Activated naive CD4-positive, alpha-beta T cell treated with anti-CD3 and anti-CD28 coated beads, Interleukin-2, amount 10 ng/mL, durations not matched to agents 7 days and 5 days (primary cell): Measurements from ENCODE around the gene DPYSL5.
"Not testable (repeated sequence)": the region's sequence is repeated elsewhere in the genome, so short reads cannot be mapped to it uniquely, and the experiment has no call there.

Experiments
- CTCF ChIA-PET: fragments of 350-600 bp; sonication (Branson Sonifier 250); formaldehyde crosslinking; loops from one replicate; lab custom pipeline; 2021; ENCODE audit warnings: antibody characterized with exemption; lab: Charles Lee
- DNase-seq: peaks from one replicate; pipeline ENCODE4 v3.0.0-alpha.2; 2020
- H3K27ac Mint-ChIP-seq: one replicate; pipeline ENCODE4 v1.8.0; 2021; ENCODE audit warnings: mild to moderate bottlenecking, moderate library complexity, mixed read lengths
- H3K27me3 Mint-ChIP-seq: one replicate; pipeline ENCODE4 v1.8.0; 2021; ENCODE audit warnings: mild to moderate bottlenecking, mixed read lengths
- H3K36me3 Mint-ChIP-seq: one replicate; pipeline ENCODE4 v1.8.0; 2021; ENCODE audit warnings: mixed read lengths
- H3K4me1 Mint-ChIP-seq: one replicate; pipeline ENCODE4 v1.8.0; 2021; ENCODE audit warnings: mixed read lengths
- H3K4me3 Mint-ChIP-seq: one replicate; pipeline ENCODE4 v1.8.0; 2021; ENCODE audit warnings: mild to moderate bottlenecking, moderate library complexity, mixed read lengths
- H3K9me3 Mint-ChIP-seq: one replicate; pipeline ENCODE4 v1.8.0; 2021; ENCODE audit warnings: mixed read lengths

Gene DPYSL5

GRCh38 chr2:26874514-26874913, 26.6 kb downstream of the DPYSL5 start:
- Mint-ChIP-seq H3K9me3 (no peaks in the 10 kb centered on the region), H3K27me3 (peaks cover 19% of the 10 kb centered on the region), H3K27ac (no peak overlapping the region), H3K4me1 (no peaks in the 10 kb centered on the region), H3K36me3 (no peaks in the 10 kb centered on the region), H3K4me3 (no peak overlapping the region)
- CTCF ChIA-PET: interaction anchor here (1.0 kb wide), 1 partner anchor 29 kb away, joined by 3 read pairs; no protein-coding TSS in a partner anchor
- DNase-seq: no peak

GRCh38 chr2:26875065-26875634, 27.2 kb downstream of the DPYSL5 start:
- Mint-ChIP-seq H3K4me1 (no peaks in the 10 kb centered on the region), H3K36me3 (no peaks in the 10 kb centered on the region), H3K27ac (no peak overlapping the region), H3K27me3 (peaks cover 21% of the 10 kb centered on the region), H3K9me3 (no peaks in the 10 kb centered on the region), H3K4me3 (no peak overlapping the region)
- no peak for DNase-seq
- CTCF ChIA-PET: interaction anchor here (1.0 kb wide), 1 partner anchor 29 kb away, joined by 3 read pairs; no protein-coding TSS in a partner anchor

- Mint-ChIP-seq H3K9me3 (no peaks in the 10 kb centered on the region), H3K36me3 (no peaks in the 10 kb centered on the region), H3K27ac (no peak overlapping the region), H3K4me1 (no peaks in the 10 kb centered on the region), H3K27me3 (peaks cover 27% of the 10 kb centered on the region), H3K4me3 (no peak overlapping the region)
- DNase-seq: no peak
- CTCF ChIA-PET: no interaction called here
Measured at GRCh38 chr2:26875808-26876207, 27.9 kb downstream of the DPYSL5 start.

GRCh38 chr2:26876260-26876659, 28.3 kb downstream of the DPYSL5 start:
- H3K36me3 Mint-ChIP-seq: no peaks in the 10 kb centered on the region
- H3K4me3 Mint-ChIP-seq: no peak overlapping the region
- no peaks in the 10 kb centered on the region for H3K9me3 Mint-ChIP-seq
- CTCF ChIA-PET: no interaction called here
- no peak overlapping the region for H3K27ac Mint-ChIP-seq
- H3K27me3 Mint-ChIP-seq: peaks cover 30% of the 10 kb centered on the region
- no peaks in the 10 kb centered on the region for H3K4me1 Mint-ChIP-seq
- no peak for DNase-seq

- H3K4me3 Mint-ChIP-seq: no peak overlapping the region
- H3K36me3 Mint-ChIP-seq: no peaks in the 10 kb centered on the region
- CTCF ChIA-PET: no interaction called here
Measured at GRCh38 chr2:26877276-26877675, 29.3 kb downstream of the DPYSL5 start.

GRCh38 chr2:26880161-26880560, 32.2 kb downstream of the DPYSL5 start:
- no peak overlapping the region for H3K4me3 Mint-ChIP-seq
- CTCF ChIA-PET: no interaction called here
- no peak overlapping the region for H3K27ac Mint-ChIP-seq
- DNase-seq: no peak
- H3K4me1 Mint-ChIP-seq: no peaks in the 10 kb centered on the region
- no peaks in the 10 kb centered on the region for H3K9me3 Mint-ChIP-seq
- H3K36me3 Mint-ChIP-seq: no peaks in the 10 kb centered on the region
- peaks cover 35% of the 10 kb centered on the region for H3K27me3 Mint-ChIP-seq

More at GRCh38 chr2:26877276-26877675, 29.3 kb downstream of the DPYSL5 start:
- H3K27me3 Mint-ChIP-seq: peaks cover 29% of the 10 kb centered on the region
- no peak for DNase-seq
- H3K9me3 Mint-ChIP-seq: no peaks in the 10 kb centered on the region
- H3K4me1 Mint-ChIP-seq: no peaks in the 10 kb centered on the region
- no peak overlapping the region for H3K27ac Mint-ChIP-seq

- Mint-ChIP-seq H3K9me3 (no peaks in the 10 kb centered on the region), H3K27ac (no peak overlapping the region), H3K27me3 (peaks cover 38% of the 10 kb centered on the region), H3K4me3 (no peak overlapping the region), H3K4me1 (no peaks in the 10 kb centered on the region), H3K36me3 (no peaks in the 10 kb centered on the region)
- CTCF ChIA-PET: no interaction called here
- no peak for DNase-seq
Measured at GRCh38 chr2:26880910-26881435, 33.0 kb downstream of the DPYSL5 start.

- H3K27ac Mint-ChIP-seq, H3K4me1 Mint-ChIP-seq, H3K9me3 Mint-ChIP-seq, CTCF ChIA-PET, H3K36me3 Mint-ChIP-seq, H3K4me3 Mint-ChIP-seq, DNase-seq: not testable (repeated sequence)
- peaks cover 37% of the 10 kb centered on the region for H3K27me3 Mint-ChIP-seq
Measured at GRCh38 chr2:26882220-26882619, 34.3 kb downstream of the DPYSL5 start.

GRCh38 chr2:26883956-26884355, 36.0 kb downstream of the DPYSL5 start:
- CTCF ChIA-PET: interaction anchor here (1.1 kb wide), 1 partner anchor 288 kb away, joined by 3 read pairs; no protein-coding TSS in a partner anchor
- Mint-ChIP-seq H3K4me1 (no peaks in the 10 kb centered on the region), H3K4me3 (no peak overlapping the region)

GRCh38 chr2:26884486-26884885, 36.6 kb downstream of the DPYSL5 start:
- CTCF ChIA-PET: interaction anchor here (1.1 kb wide), 1 partner anchor 289 kb away, joined by 3 read pairs; no protein-coding TSS in a partner anchor
- H3K36me3 Mint-ChIP-seq: no peaks in the 10 kb centered on the region
- peaks cover 41% of the 10 kb centered on the region for H3K27me3 Mint-ChIP-seq
- DNase-seq: no peak
- H3K4me1 Mint-ChIP-seq: no peaks in the 10 kb centered on the region
- no peak overlapping the region for H3K27ac Mint-ChIP-seq
- no peaks in the 10 kb centered on the region for H3K9me3 Mint-ChIP-seq
- H3K4me3 Mint-ChIP-seq: no peak overlapping the region

More at GRCh38 chr2:26883956-26884355, 36.0 kb downstream of the DPYSL5 start:
- Mint-ChIP-seq H3K36me3 (no peaks in the 10 kb centered on the region), H3K27ac (no peak overlapping the region), H3K27me3 (peaks cover 40% of the 10 kb centered on the region), H3K9me3 (no peaks in the 10 kb centered on the region)
- DNase-seq: no peak

- H3K36me3 Mint-ChIP-seq: no peaks in the 10 kb centered on the region
- H3K4me3 Mint-ChIP-seq: no peak overlapping the region
- CTCF ChIA-PET: no interaction called here
- no peak overlapping the region for H3K27ac Mint-ChIP-seq
- no peaks in the 10 kb centered on the region for H3K9me3 Mint-ChIP-seq
- no peaks in the 10 kb centered on the region for H3K4me1 Mint-ChIP-seq
- DNase-seq: no peak
- peaks cover 37% of the 10 kb centered on the region for H3K27me3 Mint-ChIP-seq
Measured at GRCh38 chr2:26885651-26886329, 37.9 kb downstream of the DPYSL5 start.

GRCh38 chr2:26886736-26887135, 38.8 kb downstream of the DPYSL5 start:
- no peak overlapping the region for H3K27ac Mint-ChIP-seq
- H3K27me3 Mint-ChIP-seq: peaks cover 30% of the 10 kb centered on the region
- no peaks in the 10 kb centered on the region for H3K4me1 Mint-ChIP-seq
- H3K4me3 Mint-ChIP-seq: no peak overlapping the region
- DNase-seq: no peak
- CTCF ChIA-PET: no interaction called here
- no peaks in the 10 kb centered on the region for H3K36me3 Mint-ChIP-seq
- H3K9me3 Mint-ChIP-seq: no peaks in the 10 kb centered on the region

GRCh38 chr2:26887151-26887550, 39.2 kb downstream of the DPYSL5 start:
- Mint-ChIP-seq H3K27me3 (peaks cover 30% of the 10 kb centered on the region), H3K36me3 (no peaks in the 10 kb centered on the region), H3K4me3 (no peak overlapping the region), H3K9me3 (no peaks in the 10 kb centered on the region), H3K27ac (no peak overlapping the region), H3K4me1 (no peaks in the 10 kb centered on the region)
- DNase-seq: no peak
- CTCF ChIA-PET: interaction anchor here (1.1 kb wide), 1 partner anchor 35 kb away, joined by 3 read pairs; no protein-coding TSS in a partner anchor

- no peaks in the 10 kb centered on the region for H3K36me3 Mint-ChIP-seq
- DNase-seq: no peak
- no peaks in the 10 kb centered on the region for H3K9me3 Mint-ChIP-seq
- H3K4me3 Mint-ChIP-seq: no peak overlapping the region
- H3K4me1 Mint-ChIP-seq: no peaks in the 10 kb centered on the region
- peaks cover 32% of the 10 kb centered on the region for H3K27me3 Mint-ChIP-seq
- H3K27ac Mint-ChIP-seq: no peak overlapping the region
- CTCF ChIA-PET: no interaction called here
Measured at GRCh38 chr2:26889796-26890195, 41.9 kb downstream of the DPYSL5 start.
